IMR-90 (cell line): Measurements from ENCODE around the gene CLK3. TPM values are rescaled to one million over a fixed set of nuclear protein-coding genes. Genes with fewer than 3 reads are reported as not detected.

Experiments used
- ATAC-seq: fragments of 200-7000 bp; cut with Tn5 transposase; 2 replicates; pipeline ENCODE4 v1.9.1; 2020; ENCODE audit warnings: low read depth, mild to moderate bottlenecking, moderate library complexity
- BruUV-seq: library from RNA; stranded (reverse); fragments of 400-500 nt; replicated peaks from 2 replicates; lab custom pipeline; 2021; lab: Mats Ljungman, UMichigan
- CTCF ChIA-PET: fragments of 300-600 bp; formaldehyde crosslinking; extraction: SDS; loops from one replicate; lab custom pipeline; 2021; ENCODE audit warnings: antibody characterized with exemption; lab: Yijun Ruan, JAX
- POLR2A ChIA-PET: fragments of 300-600 bp; sonication (Branson Sonifier 250); formaldehyde crosslinking; loops from one replicate; lab custom pipeline; 2022; ENCODE audit warnings: antibody characterized with exemption; ENCODE audit not compliant: unreplicated experiment; lab: Charles Lee
- DNase-seq: peaks from one replicate; pipeline ENCODE4 v3.0.0; 2013
- H2AFZ ChIP-seq: replicated peaks from 2 replicates; pipeline ENCODE3; 2013; ENCODE audit warnings: low read length, mild to moderate bottlenecking; ENCODE audit not compliant: poor library complexity
- H2AK5ac ChIP-seq: 2 replicates; pipeline ENCODE4 v1.6.1; 2013; ENCODE audit warnings: low read depth, low read length, inconsistent platforms
- H2AK9ac ChIP-seq: replicated peaks from 2 replicates; pipeline ENCODE3; 2013; ENCODE audit warnings: mild to moderate bottlenecking, low read depth, low read length, moderate library complexity; ENCODE audit not compliant: poor library complexity
- H2BK120ac ChIP-seq: 2 replicates; pipeline ENCODE4 v1.6.1; 2013; ENCODE audit warnings: low read depth, low read length, inconsistent platforms
- H2BK15ac ChIP-seq: 3 replicates; pipeline ENCODE4 v1.6.1; 2013; ENCODE audit warnings: low read depth, low read length, inconsistent platforms
- H2BK20ac ChIP-seq: 2 replicates; pipeline ENCODE4 v1.6.1; 2013; ENCODE audit warnings: low read depth, mild to moderate bottlenecking, inconsistent platforms, low read length, moderate library complexity
- H2BK5ac ChIP-seq: 2 replicates; pipeline ENCODE4 v1.6.1; 2013; ENCODE audit warnings: mild to moderate bottlenecking, low read depth, low read length, inconsistent platforms; ENCODE audit not compliant: poor library complexity, severe bottlenecking
- H3K14ac ChIP-seq: replicated peaks from 2 replicates; pipeline ENCODE4 v1.6.1; 2013; ENCODE audit warnings: low read depth, low read length, inconsistent platforms
- H3K18ac ChIP-seq: 2 replicates; pipeline ENCODE4 v1.6.1; 2013; ENCODE audit warnings: low read depth, low read length, control low read depth
- H3K23ac ChIP-seq: 2 replicates; pipeline ENCODE4 v1.6.1; 2013; ENCODE audit warnings: low read depth, low read length, inconsistent platforms
- H3K27ac ChIP-seq: 2 replicates; pipeline ENCODE4 v1.5.1; 2013; ENCODE audit warnings: mild to moderate bottlenecking, control low read depth, low read length; ENCODE audit not compliant: insufficient read depth
- H3K27me3 ChIP-seq: 2 replicates; pipeline ENCODE4 v1.6.1; 2013; ENCODE audit warnings: low read length; ENCODE audit not compliant: control insufficient read depth, insufficient read depth
- H3K36me3 ChIP-seq: 2 replicates; pipeline ENCODE4 v1.6.1; 2013; ENCODE audit warnings: low read length, mixed read lengths; ENCODE audit not compliant: control insufficient read depth, insufficient read depth
- H3K4ac ChIP-seq: 2 replicates; pipeline ENCODE4 v1.6.1; 2013; ENCODE audit warnings: low read depth, low read length, inconsistent platforms
- H3K4me1 ChIP-seq: 2 replicates; pipeline ENCODE4 v1.6.1; 2013; ENCODE audit warnings: low read length, mixed read lengths; ENCODE audit not compliant: control insufficient read depth, insufficient read depth
- H3K4me2 ChIP-seq: 2 replicates; pipeline ENCODE4 v1.6.1; 2013; ENCODE audit warnings: low read depth, mild to moderate bottlenecking, control low read depth, low read length, moderate library complexity
- H3K4me3 ChIP-seq: 2 replicates; pipeline ENCODE4 v1.5.1; 2013; ENCODE audit warnings: low read depth, mild to moderate bottlenecking, control low read depth, low read length, moderate library complexity; ENCODE audit not compliant: insufficient read depth
- H3K56ac ChIP-seq: 2 replicates; pipeline ENCODE4 v1.6.1; 2013; ENCODE audit warnings: low read length, inconsistent platforms; ENCODE audit not compliant: insufficient read depth; ENCODE audit errors: extremely low read depth
- H3K79me1 ChIP-seq, 2 experiments: 2 replicates each; pipeline ENCODE4 v1.6.1; 2013; ENCODE audit warnings: low read length in 2 of 2, inconsistent platforms in 1 of 2, low read depth in 1 of 2
- H3K9ac ChIP-seq: 2 replicates; pipeline ENCODE4 v1.6.1; 2013; ENCODE audit warnings: low read depth, low read length, control low read depth
- H3K9me1 ChIP-seq: 2 replicates; pipeline ENCODE4 v1.6.1; 2013; ENCODE audit warnings: low read length, inconsistent platforms; ENCODE audit not compliant: insufficient read depth
- H3K9me3 ChIP-seq: 2 replicates; pipeline ENCODE4 v1.6.1; 2013; ENCODE audit warnings: low read length; ENCODE audit not compliant: control insufficient read depth, insufficient read depth
- H4K20me1 ChIP-seq: 2 replicates; pipeline ENCODE4 v1.6.1; 2013; ENCODE audit warnings: low read length, inconsistent platforms; ENCODE audit not compliant: insufficient read depth
- H4K5ac ChIP-seq: 2 replicates; pipeline ENCODE4 v1.6.1; 2013; ENCODE audit warnings: mild to moderate bottlenecking, low read depth, low read length, control low read depth
- H4K8ac ChIP-seq, 2 experiments: 2 replicates each; pipeline ENCODE4 v1.6.1; 2013; ENCODE audit warnings: low read depth in 2 of 2, low read length in 2 of 2, control low read depth in 1 of 2, inconsistent platforms in 1 of 2
- H4K91ac ChIP-seq: 2 replicates; pipeline ENCODE4 v1.6.1; 2013; ENCODE audit warnings: low read depth, low read length, inconsistent platforms; ENCODE audit not compliant: insufficient read depth
- CEBPB ChIP-seq: IDR thresholded peaks from 2 replicates; pipeline ENCODE4 v1.6.1; 2012; ENCODE audit warnings: low read depth, low read length, improper control_type of control experiment
- CHD1 ChIP-seq: IDR thresholded peaks from 2 replicates; pipeline ENCODE4 v1.6.1; 2012; ENCODE audit warnings: low read depth, low read length, improper control_type of control experiment
- MAFK ChIP-seq: IDR thresholded peaks from 2 replicates; pipeline ENCODE4 v1.6.1; 2012; ENCODE audit warnings: low read depth, low read length, improper control_type of control experiment
- NFE2L2 ChIP-seq: fragments of 150-350 bp; IDR thresholded peaks from 2 replicates; pipeline ENCODE4 v1.6.1; 2016; ENCODE audit warnings: low read depth, mild to moderate bottlenecking, low read length
- RFX5 ChIP-seq: IDR thresholded peaks from 2 replicates; pipeline ENCODE4 v1.8.0; 2012; ENCODE audit warnings: low read depth, mild to moderate bottlenecking, low read length, moderate library complexity
- WGBS, 2 experiments: methylation state at CpG; one replicate each; pipeline versions ENCODE4 v1.1.5 to v1.1.7; 2013; ENCODE audit warnings: missing lambda C conversion rate in 2 of 2; ENCODE audit not compliant: insufficient read length in 1 of 2; ENCODE audit errors: extremely low coverage in 2 of 2; 5-methylcytosine and 5-hydroxymethylcytosine counted together
- dilution Hi-C: fragments of 300-500 bp; cut with HindIII; formaldehyde crosslinking; loops from one replicate; pipeline ENCODE4 v1.14.3; 2018; ENCODE audit warnings: low sequenced_read_pairs; ENCODE audit not compliant: unreplicated experiment
- in situ Hi-C: fragments of 300-500 bp; cut with MboI; formaldehyde crosslinking; loops from 3 replicates; pipeline ENCODE4 v1.14.3; 2019; ENCODE audit warnings: low sequenced_read_pairs, inconsistent platforms, mixed read lengths
- intact Hi-C: fragments of 100-400 bp; cut with micrococcal nuclease; formaldehyde crosslinking; loops from 2 replicates; pipeline ENCODE4 v1.10.0; 2022
- polyA plus RNA-seq, 3 experiments: library from polyadenylated mRNA; depleted of rRNA; stranded (reverse); fragments of >200 nt; gene quantifications; 2 replicates each; pipeline ENCODE4 v1.2.3, GENCODE V29; 2012; ENCODE audit warnings: low replicate concordance in 1 of 3
- total RNA-seq: library from RNA; depleted of rRNA; stranded (reverse); fragments of >200 nt; gene quantifications from 2 replicates; pipeline ENCODE4 v1.2.3, GENCODE V29; 2012
- TF ChIP-seq, protein P1 (sequence below): conservative IDR thresholded peaks from 2 replicates; pipeline ENCODE4 v1.5.1; 2012; ENCODE audit warnings: mild to moderate bottlenecking, low read depth, low read length, improper control_type of control experiment
- TF ChIP-seq, protein P2 (sequence below): fragments of 150-350 bp; IDR thresholded peaks from 2 replicates; pipeline ENCODE4 v1.6.1; 2017; ENCODE audit warnings: mild to moderate bottlenecking, antibody characterized with exemption, low read length, low read depth
- TF ChIP-seq, protein P3 (sequence below): fragments of 150-350 bp; IDR thresholded peaks from 2 replicates; pipeline ENCODE4 v1.6.1; 2016; ENCODE audit warnings: low read depth, mild to moderate bottlenecking, low read length, moderate library complexity, borderline replicate concordance

The CLK3 gene
- total and polyA plus RNA-seq, 2 of the 4 experiments (the other 2 are of a cell fraction) = 84.7 to 117 TPM

DNA sequence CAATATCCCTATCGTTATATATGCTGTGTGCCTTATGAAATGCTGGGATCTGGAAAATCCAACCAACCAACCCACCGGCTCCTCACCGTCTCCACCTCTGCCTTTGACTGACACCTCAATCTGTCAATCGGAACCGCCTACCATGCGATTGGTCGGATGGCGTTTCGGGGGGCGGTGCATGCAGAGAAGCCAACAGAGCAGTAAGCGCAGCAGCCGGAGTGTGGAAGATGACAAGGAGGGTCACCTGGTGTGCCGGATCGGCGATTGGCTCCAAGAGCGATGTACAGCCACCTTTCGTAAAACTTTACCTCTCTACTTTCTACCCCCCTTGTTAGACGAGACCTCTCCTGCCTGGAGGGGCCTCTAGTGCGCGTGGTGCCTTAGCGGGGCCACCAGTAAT, 6.3 kb downstream of the CLK3 start:
- in situ Hi-C loops = loop anchor here (5.0 kb wide), 1 partner anchor 250 kb away; no protein-coding TSS in a partner anchor
- WGBS, 2 experiments = no CpG with 5 or more reads among the region's 21 CpGs

More for the DNA sequence above, 6.3 kb downstream of the CLK3 start:
- Histone ChIP-seq H2AFZ (peak overlapping the region; percentile 13), H3K27me3 (no peaks in the 10 kb centered on the region), H3K27ac (no peak overlapping the region), H3K23ac (no peak overlapping the region), H3K9ac (no peak overlapping the region), H2BK15ac (no peak overlapping the region), H3K14ac (no peak overlapping the region), H4K20me1 (peaks cover 94% of the 10 kb centered on the region), H2BK120ac (no peak overlapping the region), H3K9me3 (no peaks in the 10 kb centered on the region), H3K18ac (no peak overlapping the region), H3K9me1 (0 out of 2 replicates have a peak, but pooled peaks cover 2% of the 10 kb centered on the region), H3K4ac (no peak overlapping the region), H4K91ac (no peak overlapping the region), H4K5ac (no peak overlapping the region), H3K36me3 (peaks cover 78% of the 10 kb centered on the region), H4K8ac (no peak overlapping the region), H3K79me1 (peaks cover 25 to 86% of the 10 kb centered on the region in 2 experiments), H2AK9ac (no peak overlapping the region), H3K4me3 (no peak overlapping the region), H2AK5ac (no peak overlapping the region), H3K4me2 (no peak overlapping the region), H2BK5ac (no peak overlapping the region), H3K4me1 (peaks cover 4% of the 10 kb centered on the region), H2BK20ac (no peak overlapping the region), H3K56ac (no peak overlapping the region)
- BruUV-seq = no TSS peak
- TF ChIP-seq CHD1 = no peak
- TF ChIP-seq, protein P1, sequence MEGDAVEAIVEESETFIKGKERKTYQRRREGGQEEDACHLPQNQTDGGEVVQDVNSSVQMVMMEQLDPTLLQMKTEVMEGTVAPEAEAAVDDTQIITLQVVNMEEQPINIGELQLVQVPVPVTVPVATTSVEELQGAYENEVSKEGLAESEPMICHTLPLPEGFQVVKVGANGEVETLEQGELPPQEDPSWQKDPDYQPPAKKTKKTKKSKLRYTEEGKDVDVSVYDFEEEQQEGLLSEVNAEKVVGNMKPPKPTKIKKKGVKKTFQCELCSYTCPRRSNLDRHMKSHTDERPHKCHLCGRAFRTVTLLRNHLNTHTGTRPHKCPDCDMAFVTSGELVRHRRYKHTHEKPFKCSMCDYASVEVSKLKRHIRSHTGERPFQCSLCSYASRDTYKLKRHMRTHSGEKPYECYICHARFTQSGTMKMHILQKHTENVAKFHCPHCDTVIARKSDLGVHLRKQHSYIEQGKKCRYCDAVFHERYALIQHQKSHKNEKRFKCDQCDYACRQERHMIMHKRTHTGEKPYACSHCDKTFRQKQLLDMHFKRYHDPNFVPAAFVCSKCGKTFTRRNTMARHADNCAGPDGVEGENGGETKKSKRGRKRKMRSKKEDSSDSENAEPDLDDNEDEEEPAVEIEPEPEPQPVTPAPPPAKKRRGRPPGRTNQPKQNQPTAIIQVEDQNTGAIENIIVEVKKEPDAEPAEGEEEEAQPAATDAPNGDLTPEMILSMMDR = no peak
- no peak for TF ChIP-seq NFE2L2
- no peak for TF ChIP-seq MAFK
- TF ChIP-seq, protein P2, sequence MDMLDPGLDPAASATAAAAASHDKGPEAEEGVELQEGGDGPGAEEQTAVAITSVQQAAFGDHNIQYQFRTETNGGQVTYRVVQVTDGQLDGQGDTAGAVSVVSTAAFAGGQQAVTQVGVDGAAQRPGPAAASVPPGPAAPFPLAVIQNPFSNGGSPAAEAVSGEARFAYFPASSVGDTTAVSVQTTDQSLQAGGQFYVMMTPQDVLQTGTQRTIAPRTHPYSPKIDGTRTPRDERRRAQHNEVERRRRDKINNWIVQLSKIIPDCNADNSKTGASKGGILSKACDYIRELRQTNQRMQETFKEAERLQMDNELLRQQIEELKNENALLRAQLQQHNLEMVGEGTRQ = no peak
- TF ChIP-seq, protein P3, sequence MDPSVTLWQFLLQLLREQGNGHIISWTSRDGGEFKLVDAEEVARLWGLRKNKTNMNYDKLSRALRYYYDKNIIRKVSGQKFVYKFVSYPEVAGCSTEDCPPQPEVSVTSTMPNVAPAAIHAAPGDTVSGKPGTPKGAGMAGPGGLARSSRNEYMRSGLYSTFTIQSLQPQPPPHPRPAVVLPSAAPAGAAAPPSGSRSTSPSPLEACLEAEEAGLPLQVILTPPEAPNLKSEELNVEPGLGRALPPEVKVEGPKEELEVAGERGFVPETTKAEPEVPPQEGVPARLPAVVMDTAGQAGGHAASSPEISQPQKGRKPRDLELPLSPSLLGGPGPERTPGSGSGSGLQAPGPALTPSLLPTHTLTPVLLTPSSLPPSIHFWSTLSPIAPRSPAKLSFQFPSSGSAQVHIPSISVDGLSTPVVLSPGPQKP = no peak
- TF ChIP-seq CEBPB = no peak
- no peak for TF ChIP-seq RFX5
- no peak for ATAC-seq
- DNase-seq = no peak
- intact Hi-C loops (loop anchor here (1.0 kb wide), 1 partner anchor 248 kb away; no protein-coding TSS in a partner anchor), dilution Hi-C loops (no loop called here)
- CTCF ChIA-PET = interaction anchor here (0.8 kb wide), 1 partner anchor 10 kb away, joined by 3 read pairs; no protein-coding TSS in a partner anchor
- POLR2A ChIA-PET = no interaction called here
